ENCODE measurements around the gene ALDH16A1. TPM values are rescaled to one million over a fixed set of nuclear protein-coding genes. Genes with fewer than 3 reads are reported as not detected.

The ALDH16A1 gene
- total and polyA plus RNA-seq, 2 of the 8 experiments (the other 6 are each of a cell fraction or from before 2014, with no cell fraction given) = 30.5 to 34.3 TPM

DNA sequence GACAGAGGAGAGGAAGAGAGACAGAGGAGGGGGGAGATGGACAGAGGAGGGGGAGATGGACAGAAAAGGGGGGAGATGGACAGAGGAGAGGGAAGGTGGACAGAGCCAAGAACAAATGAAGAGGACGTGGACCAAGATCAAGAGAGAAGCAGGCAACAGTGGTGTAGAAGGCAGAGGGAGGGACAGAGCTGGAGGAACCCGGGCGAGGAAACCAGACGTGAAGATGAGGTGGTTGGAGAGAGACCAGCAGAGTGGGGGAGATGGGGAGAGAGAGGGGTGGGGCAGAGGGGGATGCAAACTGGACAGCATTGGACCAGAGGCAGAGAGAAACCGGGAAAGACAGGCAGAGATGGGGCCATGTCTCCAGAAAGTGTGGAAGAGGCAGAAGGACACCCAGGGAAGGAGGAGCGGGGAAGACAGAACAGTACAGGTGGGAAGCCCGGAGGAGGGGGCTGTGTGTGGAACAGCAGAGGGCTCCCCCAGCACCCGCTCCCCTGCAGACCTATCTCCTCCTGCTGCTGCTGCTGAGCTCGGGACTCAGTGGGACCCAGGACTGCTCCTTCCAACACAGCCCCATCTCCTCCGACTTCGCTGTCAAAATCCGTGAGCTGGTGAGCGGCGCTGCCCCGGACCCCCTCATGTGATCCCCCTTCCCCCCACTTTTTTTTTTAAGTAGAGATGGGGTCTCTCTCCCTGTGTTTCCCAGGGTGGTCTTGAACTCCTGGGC lies 22.3 kb downstream of the ALDH16A1 start:
- Histone ChIP-seq H3K9me3 (ENCODE audit: insufficient read depth in 2 of 2, low read depth in 1 of 2, low read length in 1 of 2) (no peaks in the 10 kb centered on the region), H2AFZ (ENCODE audit: low read length) (no peak overlapping the region), H2BK15ac (ENCODE audit: low read length) (peak overlapping the region; percentile 61; the same call in 1 of the 2 replicates), H3K79me1 (ENCODE audit: low read depth, low read length) (no peaks in the 10 kb centered on the region), H3K23ac (ENCODE audit: insufficient read length) (no peak overlapping the region), H3K18ac (ENCODE audit: extremely low read depth, low read length) (no peak overlapping the region), H3K4me2 (ENCODE audit: insufficient read depth in 1 of 2, low read depth in 2 of 2, low read length in 2 of 2) (peak overlapping the region in 1 of 2 experiments; percentile 59; a peak in 1 of 4 replicates), H3K56ac (replicated peaks; ENCODE audit: insufficient read length, low read depth, low read length) (no peak overlapping the region), H4K20me1 (replicated peaks in 1 of 2; ENCODE audit: control insufficient read depth in 1 of 2, insufficient read depth in 2 of 2, low read length in 2 of 2) (no peaks in the 10 kb centered on the region), H3K4me1 (replicated peaks in 1 of 4; ENCODE audit: control insufficient read depth in 3 of 4, insufficient read depth in 4 of 4, low read length in 3 of 4) (0 out of 7 replicates have a peak, but pooled peaks cover 0 to 5% (median 0%) of the 10 kb centered on the region in 4 experiments), H3K79me2 (ENCODE audit: control insufficient read depth in 1 of 2, insufficient read depth in 2 of 2, low read length in 2 of 2) (no peaks in the 10 kb centered on the region), H3K4ac (replicated peaks; ENCODE audit: insufficient read length, low read depth, low read length) (no peak overlapping the region), H4K8ac (ENCODE audit: extremely low read depth, insufficient read depth, low read length) (no peak overlapping the region), H3K4me3 (ENCODE audit: extremely low read depth in 1 of 4, insufficient read depth in 2 of 4, low read depth in 3 of 4, low read length in 4 of 4) (no peak overlapping the region; a peak in 1 of 8 replicates), H2BK20ac (ENCODE audit: low read length) (no peak overlapping the region), H2BK5ac (ENCODE audit: low read depth, low read length) (no peak overlapping the region; the same call in 1 of the 2 replicates), H4K91ac (replicated peaks; ENCODE audit: insufficient read length, low read length) (no peak overlapping the region), H3K14ac (ENCODE audit: insufficient read length) (no peak overlapping the region), H3K27ac (ENCODE audit: low read depth, low read length) (no peak overlapping the region), H3K36me3 (ENCODE audit: control insufficient read depth in 2 of 4, insufficient read depth in 4 of 4, low read length in 3 of 4) (no peaks in the 10 kb centered on the region), H3K27me3 (replicated peaks in 1 of 4; ENCODE audit: control insufficient read depth in 3 of 4, extremely low read depth in 1 of 4, insufficient read depth in 3 of 4, low read length in 3 of 4) (peaks cover 0 to 5% (median 0%) of the 10 kb centered on the region in 4 experiments; a peak in 4 of 7 replicates), H4K5ac (ENCODE audit: insufficient read length, low read depth, low read length) (no peak overlapping the region), H2AK5ac (ENCODE audit: low read depth, low read length) (peak overlapping the region; percentile 53; the same call in 1 of the 2 replicates), H2BK120ac (replicated peaks; ENCODE audit: low read depth, low read length) (no peak overlapping the region), H3K23me2 (ENCODE audit: low read depth, low read length) (no peaks in the 10 kb centered on the region; the same call in 1 of the 2 replicates), H3K9ac (replicated peaks in 1 of 4; ENCODE audit: extremely low read depth in 1 of 4, low read depth in 3 of 4, low read length in 3 of 4) (no peak overlapping the region), H2BK12ac (ENCODE audit: low read depth, low read length) (peak overlapping the region; percentile 27; the same call in 1 of the 2 replicates)
- CTCF ChIA-PET (ENCODE audit: partially characterized antibody) = interaction anchor here (0.6 to 4.7 kb wide), 21 partner anchors 10 to 1166 kb away, joined by 3 to 20 read pairs (median 4); partner anchors contain the start of gene PIH1D1
- DNase-seq (ENCODE audit: low read depth in 1 of 2, low spot score in 2 of 2) = no peak
- POLR2A ChIA-PET (ENCODE audit: partially characterized antibody) = interaction anchor here (0.6 to 5.1 kb wide), 6 partner anchors 11 to 84 kb away, joined by 3 to 138 read pairs (median 4); partner anchors contain the start of genes ALDH16A1, PIH1D1, RPL13A and RPS11
- 70% methylated on average over 8 of the region's 15 CpGs; no CpG with 5 or more reads in 1 of the 2 experiments for WGBS, 2 experiments (ENCODE audit: extremely low coverage in 1 of 2, insufficient coverage in 1 of 2, insufficient read length in 1 of 2, insufficient replicate concordance in 2 of 2, low coverage in 1 of 2, low lambda C conversion rate in 2 of 2, missing lambda C conversion rate in 1 of 2)
- TF ChIP-seq BACH1 (IDR thresholded peaks at IDR 0.05; ENCODE audit: low read length) (no peak), GTF2F1 (IDR thresholded peaks at IDR 0.05; ENCODE audit: borderline replicate concordance, low read depth, low read length) (no peak), EGR1 (IDR thresholded peaks at IDR 0.05; ENCODE audit: borderline replicate concordance, low read depth, low read length) (no peak), CBX5 (IDR thresholded peaks at IDR 0.05; ENCODE audit: low read depth, low read length) (no peak), SIN3A (conservative IDR thresholded peaks at IDR 0.05 in 1 of 2, IDR thresholded peaks at IDR 0.05 in 1 of 2; ENCODE audit: low read depth in 1 of 2, low read length in 2 of 2) (no peak)
- FAIRE-seq = no peak

Measured in H1 (cell line).